Testis (tissue), 3 donors: ENCODE data around the gene LMF2. TPM values are rescaled to one million over a fixed set of nuclear protein-coding genes. Genes with fewer than 3 reads are reported as not detected.

Source experiments
- DNase-seq: peaks from one replicate; pipeline ENCODE4 v3.0.0-alpha.2; 2019
- H3K27ac ChIP-seq, 2 donors: fragments of 200-600 bp; sonication (generic); one replicate each; pipeline ENCODE4 v1.5.1; 2019
- H3K27me3 ChIP-seq: fragments of 200-600 bp; sonication (generic); one replicate; pipeline ENCODE4 v1.5.1; 2019
- H3K36me3 ChIP-seq: fragments of 200-600 bp; sonication (generic); one replicate; pipeline ENCODE4 v1.5.1; 2017; ENCODE audit warnings: low read depth; ENCODE audit errors: missing control alignments
- H3K4me1 ChIP-seq: fragments of 200-600 bp; sonication (generic); one replicate; pipeline ENCODE4 v1.5.1; 2019
- H3K4me3 ChIP-seq, 2 donors: fragments of 200-600 bp; sonication (generic); one replicate each; pipeline ENCODE4 v1.5.1; 2017 to 2019
- H3K9me3 ChIP-seq: fragments of 200-600 bp; sonication (generic); one replicate; pipeline ENCODE4 v1.5.1; 2017
- CTCF ChIP-seq, 3 experiments: fragments of 450-650 bp in 2 of 3; fragments of 200-600 bp in 1 of 3; sonication (generic) in 1 of 3; IDR thresholded peaks; one replicate each; pipeline ENCODE4 v1.5.1; 2016 to 2019; ENCODE audit warnings: antibody characterized with exemption in 3 of 3, mild to moderate bottlenecking in 2 of 3, moderate library complexity in 1 of 3
- POLR2A ChIP-seq: fragments of 450-650 bp; IDR thresholded peaks from one replicate; pipeline ENCODE4 v1.6.1; 2017; ENCODE audit warnings: antibody characterized with exemption, mild to moderate bottlenecking, moderate library complexity
- WGBS, 2 donors: methylation state at CpG; one replicate each; pipeline ENCODE4 v1.1.5; 2018; 5-methylcytosine and 5-hydroxymethylcytosine counted together
- intact Hi-C: fragments of 100-400 bp; cut with DNase I; formaldehyde crosslinking; loops from one replicate; pipeline ENCODE4 v1.15.1; 2023; ENCODE audit warnings: low total_unique reads
- polyA plus RNA-seq: library from polyadenylated mRNA; stranded (reverse); fragments of 350-450 nt; fragmentation: Illumina TruSeq; extraction: RNeasy Lipid Tissue Mini Kit (QIAGEN cat#74804); gene quantifications from one replicate; pipeline ENCODE4 v1.2.3, GENCODE V29; 2014; ENCODE audit warnings: low read depth, low replicate concordance; ENCODE audit not compliant: insufficient read depth
- total RNA-seq, 2 donors: library from RNA; depleted of rRNA; stranded (reverse); fragments of >200 nt; gene quantifications; one replicate each; pipeline ENCODE4 v1.2.3, GENCODE V29; 2016

LMF2 gene
- total and polyA plus RNA-seq, 3 donors from 2014 or later, result 59.7 to 109 (median 95.4) TPM

GRCh38 chr22:50529416-50529896, 22.0 kb upstream of the LMF2 start:
- intact Hi-C loops, result no loop called here
- WGBS, 2 donors, result 3 to 5% methylated on average over 13 to 48 of the region's 50 CpGs
- Histone ChIP-seq H3K4me3 (peak overlapping the region; percentile 42 to 56), H3K9me3 (no peaks in the 10 kb centered on the region), H3K36me3 (no peaks in the 10 kb centered on the region), H3K27me3 (no peaks in the 10 kb centered on the region), H3K27ac (no peak overlapping the region), H3K4me1 (peaks cover 26% of the 10 kb centered on the region)
- TF ChIP-seq POLR2A (no peak), CTCF (IDR thresholded peaks at IDR 0.05) (no peak)
- DNase-seq, result no peak

DNA sequence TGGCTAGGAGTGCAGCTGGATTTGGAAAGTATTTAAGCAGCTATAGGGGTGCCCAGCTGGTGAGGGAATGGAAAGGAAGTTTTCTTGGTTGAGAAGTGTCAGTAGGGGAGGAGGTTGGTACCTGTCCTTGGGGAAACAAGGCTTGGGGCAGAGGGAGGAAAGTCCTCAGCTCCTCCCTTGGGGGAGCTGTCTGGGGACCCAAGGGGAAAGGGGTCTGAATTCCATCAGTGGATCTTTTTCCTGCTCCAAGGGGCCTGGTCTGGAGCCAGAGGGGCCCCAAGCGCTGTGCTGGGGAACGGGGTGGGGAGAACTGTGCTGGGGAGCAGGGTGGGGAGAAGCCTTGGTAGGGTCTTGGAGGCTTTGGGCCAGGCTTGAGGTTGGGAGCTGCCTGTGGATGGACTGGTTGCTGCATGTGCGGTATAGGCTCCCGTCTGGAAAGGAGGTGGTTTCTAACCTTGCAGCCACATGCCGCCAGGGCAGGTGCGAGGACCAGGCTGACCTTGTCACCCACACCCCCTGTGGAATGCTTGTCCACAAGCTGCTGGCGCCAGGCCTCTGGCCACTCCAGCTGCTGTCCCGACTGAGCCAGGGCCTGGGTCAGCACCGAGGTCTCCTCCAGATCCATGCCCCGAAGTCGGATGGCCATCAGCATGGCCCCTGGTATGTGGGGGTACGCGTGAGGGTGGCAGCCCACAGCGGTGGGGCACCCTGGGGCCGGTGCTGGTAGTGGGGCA, 21.3 kb upstream of the LMF2 start:
- intact Hi-C loops, result no loop called here
- H3K9me3 ChIP-seq, result no peaks in the 10 kb centered on the region
- H3K27me3 ChIP-seq, result no peaks in the 10 kb centered on the region
- H3K4me3 ChIP-seq, result peak overlapping the region in 1 of 2 donors; percentile 56
- no peak overlapping the region for H3K27ac ChIP-seq
- H3K4me1 ChIP-seq, result peaks cover 31% of the 10 kb centered on the region
- 36 to 61% methylated on average over 6 to 15 of the region's 15 CpGs for WGBS, 2 donors
- H3K36me3 ChIP-seq, result no peaks in the 10 kb centered on the region
- TF ChIP-seq POLR2A (no peak), CTCF (IDR thresholded peaks at IDR 0.05) (no peak)
- DNase-seq, result no peak

DNA sequence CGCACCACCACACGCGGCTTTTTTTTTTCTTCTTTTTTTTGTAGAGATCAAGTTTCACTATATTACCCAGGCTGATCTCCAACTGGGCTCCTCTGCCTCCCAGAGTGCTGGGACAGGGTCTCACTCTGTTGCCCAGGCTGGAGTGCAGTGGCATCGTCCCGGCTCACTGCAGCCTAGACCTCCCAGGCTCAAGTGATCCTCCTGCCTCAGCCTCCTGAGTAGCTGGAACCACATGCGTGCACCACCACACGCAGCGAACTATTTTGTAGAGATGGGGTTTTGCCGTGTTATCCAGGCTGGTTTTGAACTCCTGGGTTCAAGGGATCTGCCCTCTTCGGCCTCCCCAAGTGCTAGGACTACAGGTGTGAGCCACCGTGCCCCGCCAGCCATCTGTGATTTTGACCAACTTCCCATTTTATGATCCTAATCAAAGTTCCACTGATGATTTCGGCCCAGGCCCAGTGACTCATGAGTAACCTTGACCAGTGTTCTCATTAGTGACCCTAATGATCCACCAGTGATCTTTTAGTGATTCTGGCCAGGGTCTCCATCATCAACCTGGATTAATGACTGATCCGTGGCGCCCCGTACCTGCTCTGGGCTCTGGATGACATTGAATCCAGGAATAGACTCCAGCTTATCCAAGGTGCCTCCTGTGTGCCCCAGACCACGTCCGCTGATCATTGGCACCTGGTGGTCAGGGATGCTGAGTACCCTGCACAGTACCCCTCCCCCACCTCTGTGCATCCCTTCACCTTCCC, 20.6 kb upstream of the LMF2 start:
- intact Hi-C loops, result no loop called here
- no peak for TF ChIP-seq POLR2A
- no peak for TF ChIP-seq CTCF (IDR thresholded peaks at IDR 0.05)
- H3K27me3 ChIP-seq, result no peaks in the 10 kb centered on the region
- peaks cover 31% of the 10 kb centered on the region for H3K4me1 ChIP-seq
- no peaks in the 10 kb centered on the region for H3K9me3 ChIP-seq
- H3K36me3 ChIP-seq, result no peaks in the 10 kb centered on the region
- WGBS, 2 donors, result 76 to 87% methylated on average over 16 to 17 of the region's 18 CpGs
- no peak for DNase-seq
- no peak overlapping the region for H3K4me3 ChIP-seq
- no peak overlapping the region for H3K27ac ChIP-seq

DNA sequence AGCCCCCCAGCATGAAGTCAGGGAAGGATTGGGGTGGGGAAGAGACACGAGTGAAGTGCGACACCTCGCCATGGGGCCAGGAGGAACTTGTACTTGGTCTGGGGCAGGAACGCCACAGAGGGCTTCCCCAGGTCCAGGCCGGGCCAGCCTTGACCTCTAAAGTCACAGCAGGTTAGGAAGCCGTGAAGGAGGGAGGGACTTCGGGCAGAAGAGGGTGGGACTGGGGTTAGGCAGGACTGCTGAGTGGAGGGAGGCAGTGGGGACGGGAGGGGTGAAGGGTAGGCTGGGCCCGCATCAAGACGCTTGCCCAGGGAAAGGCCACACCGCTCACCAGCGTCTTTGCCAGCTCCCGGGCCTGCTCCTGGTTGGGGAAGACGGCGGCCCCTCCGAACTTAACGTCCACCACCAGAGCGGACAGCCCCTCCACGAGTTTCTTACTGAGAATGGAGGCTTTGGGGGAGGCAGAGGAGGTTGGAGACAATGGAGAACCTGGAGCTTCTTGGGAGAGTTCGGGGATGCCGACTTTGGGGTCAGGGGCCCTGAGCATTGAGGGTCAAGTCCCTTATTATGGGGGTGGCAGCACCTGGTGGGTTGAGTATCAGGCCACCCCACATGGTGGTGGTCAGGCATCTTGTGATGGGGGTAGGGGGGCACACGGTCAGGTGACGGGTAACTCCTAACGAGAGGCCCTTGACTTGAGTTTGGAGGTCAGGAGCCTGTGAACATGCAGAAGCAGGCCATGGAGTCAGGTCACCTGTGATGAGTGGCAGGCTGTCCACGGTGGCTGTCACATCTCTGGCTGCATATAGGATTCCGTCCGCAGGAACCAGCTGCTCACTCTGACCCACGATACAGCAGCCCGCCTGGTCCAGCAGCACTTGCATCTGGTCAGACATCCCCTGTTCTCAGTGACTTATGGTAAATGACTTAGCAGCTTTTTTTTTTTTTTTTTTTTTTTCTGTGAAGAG, 19.6 kb upstream of the LMF2 start:
- peaks cover 29% of the 10 kb centered on the region for H3K4me1 ChIP-seq
- WGBS, 2 donors, result 36 to 53% methylated on average over 27 to 28 of the region's 29 CpGs
- peak overlapping the region in 1 of 2 donors; percentile 87 for H3K27ac ChIP-seq
- H3K4me3 ChIP-seq, result peak overlapping the region; percentile 73 to 81
- no peak for DNase-seq
- H3K9me3 ChIP-seq, result no peaks in the 10 kb centered on the region
- intact Hi-C loops, result no loop called here
- H3K36me3 ChIP-seq, result no peaks in the 10 kb centered on the region
- no peak for TF ChIP-seq CTCF (IDR thresholded peaks at IDR 0.05)
- TF ChIP-seq POLR2A, result no peak
- no peaks in the 10 kb centered on the region for H3K27me3 ChIP-seq
